Measurements from ENCODE around the gene GSDME.

GRCh38 chr7:24701261-24702235 lies 55.7 kb downstream of the GSDME start:
- no peak for TF ChIP-seq CTCF (IDR thresholded peaks at IDR 0.05)
- TF ChIP-seq POLR2A (IDR thresholded peaks at IDR 0.05), result no peak

All from Peyer's patch (tissue), 4 donors.